SKM-1 treated with dmso at 0.1 percent for 144 hours (cell line): ENCODE measurements around the gene CX3CR1.
"Not testable (repeated sequence)": the region's sequence is repeated elsewhere in the genome, so short reads cannot be mapped to it uniquely, and the experiment has no call there.

Source experiments
- DNase-seq: peaks from one replicate; lab custom pipeline; 2025; ENCODE audit not compliant: unreplicated experiment; lab: John Stamatoyannopoulos, UW

Gene CX3CR1, protein sequence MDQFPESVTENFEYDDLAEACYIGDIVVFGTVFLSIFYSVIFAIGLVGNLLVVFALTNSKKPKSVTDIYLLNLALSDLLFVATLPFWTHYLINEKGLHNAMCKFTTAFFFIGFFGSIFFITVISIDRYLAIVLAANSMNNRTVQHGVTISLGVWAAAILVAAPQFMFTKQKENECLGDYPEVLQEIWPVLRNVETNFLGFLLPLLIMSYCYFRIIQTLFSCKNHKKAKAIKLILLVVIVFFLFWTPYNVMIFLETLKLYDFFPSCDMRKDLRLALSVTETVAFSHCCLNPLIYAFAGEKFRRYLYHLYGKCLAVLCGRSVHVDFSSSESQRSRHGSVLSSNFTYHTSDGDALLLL

GRCh38 chr3:39279745-39280517, at the start of gene CX3CR1:
Gene CX3CR1 (minus strand): TSS chr3:39280036. CDS start chr3:39266509, 13,527 bp downstream.
- DNase-seq: peak; percentile 72

- no peak for DNase-seq
These were observed 49.7 kb upstream of the CX3CR1 start, which contains the start of gene CCR8 for GRCh38 chr3:39329493-39329892. Gene CCR8 (plus strand): TSS chr3:39329709. CDS start chr3:39332332, 2,623 bp downstream.

DNA sequence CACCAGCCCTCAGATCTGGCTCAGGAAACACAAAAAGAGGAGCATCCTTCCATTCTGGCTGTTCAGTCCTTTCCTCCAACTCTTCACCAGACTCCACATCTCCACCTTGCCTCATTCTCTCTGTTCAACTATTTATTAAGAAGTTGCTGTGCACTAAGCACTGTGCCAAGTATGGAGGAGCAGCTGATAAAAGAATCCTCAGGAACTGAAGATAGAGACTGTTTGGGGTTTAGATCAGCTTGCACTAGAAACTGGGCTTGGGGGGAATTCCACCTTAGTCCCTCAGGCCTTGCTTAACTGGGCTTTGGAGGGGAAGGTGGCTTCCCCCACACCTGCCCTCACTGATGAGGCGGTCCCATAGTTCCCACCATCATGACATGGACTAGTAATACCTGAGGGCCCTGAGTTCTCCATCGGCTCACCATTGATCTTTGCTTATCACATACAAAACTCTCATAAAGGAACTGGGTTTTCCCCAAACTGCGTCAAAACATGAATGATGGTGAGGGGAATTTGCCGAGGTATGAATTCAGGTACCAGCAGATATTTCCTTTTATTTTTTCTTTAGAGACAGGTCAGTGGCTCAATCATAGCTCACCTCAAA, 48.0 kb upstream of the CX3CR1 start:
- no peak for DNase-seq

- DNase-seq: no peak
These were observed 47.4 kb upstream of the CX3CR1 start for GRCh38 chr3:39327053-39327745.

GRCh38 chr3:39325236-39325635, 45.4 kb upstream of the CX3CR1 start:
- no peak for DNase-seq

- DNase-seq: peak; percentile 18
These were observed 43.7 kb upstream of the CX3CR1 start for GRCh38 chr3:39323494-39323893.

GRCh38 chr3:39322936-39323335, 43.1 kb upstream of the CX3CR1 start:
- DNase-seq: no peak

GRCh38 chr3:39322209-39322715, 42.4 kb upstream of the CX3CR1 start:
- not testable (repeated sequence) for DNase-seq

- DNase-seq: not testable (repeated sequence)
These were observed 41.7 kb upstream of the CX3CR1 start for GRCh38 chr3:39321574-39321983.

GRCh38 chr3:39319249-39319648, 39.4 kb upstream of the CX3CR1 start:
- no peak for DNase-seq

GRCh38 chr3:39318301-39318700, 38.5 kb upstream of the CX3CR1 start:
- no peak for DNase-seq

GRCh38 chr3:39317571-39318169, 37.8 kb upstream of the CX3CR1 start:
- DNase-seq: peak; percentile 89

- DNase-seq: no peak
These were observed 35.6 kb upstream of the CX3CR1 start for GRCh38 chr3:39315420-39315819.

DNA sequence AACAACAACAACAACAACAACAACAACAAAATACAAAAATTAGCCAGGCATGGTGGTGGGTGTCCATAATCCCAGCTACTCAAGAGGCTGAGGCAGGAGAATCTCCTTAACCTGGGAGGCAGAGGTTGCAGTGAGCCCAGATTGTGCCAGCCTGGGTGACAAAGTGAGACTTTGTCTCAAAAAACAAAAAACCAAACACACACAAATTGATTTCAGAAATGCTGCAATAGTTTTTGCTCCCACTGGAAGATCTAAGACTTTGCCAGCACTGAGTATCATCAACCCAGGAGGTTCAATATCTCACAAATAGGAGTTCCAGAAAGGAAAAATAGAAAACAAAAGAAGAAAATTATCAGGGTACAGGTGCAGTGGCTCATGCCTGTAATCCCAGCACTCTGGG, 33.5 kb upstream of the CX3CR1 start:
- DNase-seq: no peak

GRCh38 chr3:39302178-39302577, 22.3 kb upstream of the CX3CR1 start:
- DNase-seq: no peak

DNA sequence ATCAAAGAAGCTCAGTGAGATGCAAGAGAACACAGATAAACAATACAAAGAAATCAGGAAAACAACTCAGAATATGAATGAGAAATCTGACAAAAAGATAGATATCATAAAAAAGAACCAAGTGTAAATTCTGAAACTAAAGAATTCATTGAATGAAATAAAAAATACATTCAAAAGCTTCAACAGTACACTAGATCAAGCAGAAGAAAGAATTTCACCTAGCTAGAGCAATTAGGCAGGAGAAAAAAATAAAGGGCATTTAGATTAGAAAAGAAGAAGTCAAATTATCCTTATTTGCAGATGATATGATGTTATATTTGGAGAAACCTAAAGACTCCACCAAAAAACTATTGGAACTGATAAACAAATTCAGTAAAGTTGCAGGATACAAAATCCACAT, 19.4 kb upstream of the CX3CR1 start:
- DNase-seq: no peak

GRCh38 chr3:39296197-39297077, 16.6 kb upstream of the CX3CR1 start:
- DNase-seq: no peak

GRCh38 chr3:39295184-39295775, 15.4 kb upstream of the CX3CR1 start:
- no peak for DNase-seq
